ENCODE data around the gene NFKBIB. TPM values are rescaled to one million over a fixed set of nuclear protein-coding genes. Genes with fewer than 3 reads are reported as not detected.
A peak's percentile ranks its signal among the peaks of the same experiment; 100 is the strongest.
"Not testable (repeated sequence)": the region's sequence is repeated elsewhere in the genome, so short reads cannot be mapped to it uniquely, and the experiment has no call there.

The NFKBIB gene
- total and polyA plus RNA-seq, 9 donors, result 8.3 to 11.6 (median 11.0) TPM

GRCh38 chr19:38873400-38873799 lies 26.4 kb upstream of the NFKBIB start:
- not testable (repeated sequence) for H3K4me3 ChIP-seq (ENCODE audit: low read length); H3K36me3 ChIP-seq (ENCODE audit: control insufficient read depth, insufficient read depth, low read length); H3K27me3 ChIP-seq (ENCODE audit: control insufficient read depth, insufficient read depth, low read length); H3K9me3 ChIP-seq (replicated peaks; ENCODE audit: control insufficient read depth, low read depth, low read length); DNase-seq
- 69% methylated on average over 8 of the region's 10 CpGs for WGBS (ENCODE audit: insufficient coverage)
- peaks cover 56% of the 10 kb centered on the region for H3K4me1 ChIP-seq (ENCODE audit: control insufficient read depth, insufficient read depth, low read length)
- H3K27ac ChIP-seq (ENCODE audit: low read length), result peak overlapping the region; percentile 48

GRCh38 chr19:38875656-38876395 lies 23.9 kb upstream of the NFKBIB start:
- no peaks in the 10 kb centered on the region for H3K27me3 ChIP-seq (ENCODE audit: control insufficient read depth, insufficient read depth, low read length)
- peak overlapping the region; percentile 52 for H3K27ac ChIP-seq (ENCODE audit: low read length)
- no peak overlapping the region for H3K4me3 ChIP-seq (ENCODE audit: low read length)
- no peaks in the 10 kb centered on the region for H3K9me3 ChIP-seq (replicated peaks; ENCODE audit: control insufficient read depth, low read depth, low read length)
- peaks cover 19% of the 10 kb centered on the region for H3K36me3 ChIP-seq (ENCODE audit: control insufficient read depth, insufficient read depth, low read length)
- WGBS (ENCODE audit: insufficient coverage), result 31% methylated on average over 3 of the region's 6 CpGs
- peak; percentile 60 for DNase-seq
- peaks cover 61% of the 10 kb centered on the region for H3K4me1 ChIP-seq (ENCODE audit: control insufficient read depth, insufficient read depth, low read length)

DNA sequence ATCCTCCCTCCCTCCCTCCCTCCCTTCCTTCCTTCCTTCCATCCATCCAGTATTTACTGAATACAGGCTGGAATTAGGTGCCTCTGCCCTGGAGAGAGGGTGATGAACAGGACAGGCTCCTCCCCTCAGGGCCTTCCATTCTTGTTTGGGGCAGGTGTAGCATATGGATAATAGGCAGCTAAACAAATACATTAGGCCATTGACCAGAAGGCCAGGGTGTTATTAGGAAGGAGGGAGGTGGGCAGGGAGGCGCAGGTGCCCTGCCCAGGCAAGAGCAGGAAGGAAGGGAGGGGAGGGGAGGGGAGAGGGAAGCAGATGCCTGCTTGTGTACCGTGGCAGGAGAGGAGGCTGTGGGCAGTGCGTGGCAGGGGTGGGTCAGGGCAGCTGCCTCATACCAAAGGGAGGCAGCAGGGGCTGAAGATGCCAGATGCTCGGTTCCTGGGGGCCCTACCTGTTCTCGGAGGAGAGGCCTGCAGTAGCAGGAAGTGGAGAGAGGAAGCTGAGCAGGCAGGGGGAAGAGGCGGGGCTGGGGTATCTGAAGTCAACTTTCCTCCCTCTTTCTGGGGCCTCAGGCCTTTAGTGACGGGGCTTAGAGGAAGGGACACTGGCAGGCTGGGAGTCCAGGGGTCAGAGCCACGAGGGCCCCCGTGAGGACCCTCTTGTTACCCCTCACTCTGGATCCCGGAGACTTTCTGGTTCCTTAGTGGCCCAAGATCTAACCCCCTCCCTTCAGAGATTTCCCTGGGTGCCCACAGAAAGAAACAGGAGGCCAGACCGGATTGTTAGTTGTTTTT lies 21.8 kb upstream of the NFKBIB start, which contains the start of gene RINL:
RINL (minus strand) TSS at position 495 of the 794 bp plus-strand sequence. CDS start 1,533 bp downstream, outside the sequence.
- 25% methylated on average over 5 of the region's 11 CpGs for WGBS (ENCODE audit: insufficient coverage)
- DNase-seq, result no peak
- Histone ChIP-seq H3K27me3 (ENCODE audit: control insufficient read depth, insufficient read depth, low read length) (no peaks in the 10 kb centered on the region), H3K9me3 (replicated peaks; ENCODE audit: control insufficient read depth, low read depth, low read length) (no peaks in the 10 kb centered on the region), H3K4me3 (ENCODE audit: low read length) (no peak within 1 kb of the TSS), H3K4me1 (ENCODE audit: control insufficient read depth, insufficient read depth, low read length) (peaks cover 76% of the 10 kb centered on the region), H3K27ac (ENCODE audit: low read length) (peak within 1 kb of the TSS; percentile 79), H3K36me3 (ENCODE audit: control insufficient read depth, insufficient read depth, low read length) (peaks cover 32% of the 10 kb centered on the region)

GRCh38 chr19:38878575-38879399 lies 21.0 kb upstream of the NFKBIB start:
- peak overlapping the region; percentile 79 for H3K27ac ChIP-seq (ENCODE audit: low read length)
- H3K4me3 ChIP-seq (ENCODE audit: low read length), result no peak overlapping the region
- H3K9me3 ChIP-seq (replicated peaks; ENCODE audit: control insufficient read depth, low read depth, low read length), result no peaks in the 10 kb centered on the region
- H3K27me3 ChIP-seq (ENCODE audit: control insufficient read depth, insufficient read depth, low read length), result no peaks in the 10 kb centered on the region
- WGBS (ENCODE audit: insufficient coverage), result 54% methylated on average over 4 of the region's 16 CpGs
- no peak for DNase-seq
- peaks cover 38% of the 10 kb centered on the region for H3K36me3 ChIP-seq (ENCODE audit: control insufficient read depth, insufficient read depth, low read length)
- H3K4me1 ChIP-seq (ENCODE audit: control insufficient read depth, insufficient read depth, low read length), result peaks cover 76% of the 10 kb centered on the region

- WGBS (ENCODE audit: insufficient coverage), result 78% methylated on average over 9 of the region's 11 CpGs
- Histone ChIP-seq H3K27ac (ENCODE audit: low read length) (peak overlapping the region; percentile 35), H3K9me3 (replicated peaks; ENCODE audit: control insufficient read depth, low read depth, low read length) (no peaks in the 10 kb centered on the region), H3K4me1 (ENCODE audit: control insufficient read depth, insufficient read depth, low read length) (peaks cover 73% of the 10 kb centered on the region), H3K36me3 (ENCODE audit: control insufficient read depth, insufficient read depth, low read length) (peaks cover 38% of the 10 kb centered on the region), H3K4me3 (ENCODE audit: low read length) (no peak overlapping the region), H3K27me3 (ENCODE audit: control insufficient read depth, insufficient read depth, low read length) (no peaks in the 10 kb centered on the region)
- no peak for DNase-seq
Observed at GRCh38 chr19:38879400-38879751, 20.4 kb upstream of the NFKBIB start.

- Histone ChIP-seq H3K9me3 (replicated peaks; ENCODE audit: control insufficient read depth, low read depth, low read length) (no peaks in the 10 kb centered on the region), H3K27me3 (ENCODE audit: control insufficient read depth, insufficient read depth, low read length) (no peaks in the 10 kb centered on the region), H3K27ac (ENCODE audit: low read length) (no peak overlapping the region), H3K4me3 (ENCODE audit: low read length) (no peak overlapping the region), H3K36me3 (ENCODE audit: control insufficient read depth, insufficient read depth, low read length) (peaks cover 42% of the 10 kb centered on the region), H3K4me1 (ENCODE audit: control insufficient read depth, insufficient read depth, low read length) (peaks cover 79% of the 10 kb centered on the region)
- DNase-seq, result no peak
- 87% methylated on average over 13 of the region's 19 CpGs for WGBS (ENCODE audit: insufficient coverage)
Observed at GRCh38 chr19:38880076-38880881, 19.5 kb upstream of the NFKBIB start.

GRCh38 chr19:38880882-38881609 lies 18.7 kb upstream of the NFKBIB start:
- DNase-seq, result no peak
- Histone ChIP-seq H3K9me3 (replicated peaks; ENCODE audit: control insufficient read depth, low read depth, low read length) (no peaks in the 10 kb centered on the region), H3K36me3 (ENCODE audit: control insufficient read depth, insufficient read depth, low read length) (peaks cover 42% of the 10 kb centered on the region), H3K27ac (ENCODE audit: low read length) (no peak overlapping the region), H3K4me3 (ENCODE audit: low read length) (no peak overlapping the region), H3K27me3 (ENCODE audit: control insufficient read depth, insufficient read depth, low read length) (no peaks in the 10 kb centered on the region), H3K4me1 (ENCODE audit: control insufficient read depth, insufficient read depth, low read length) (peaks cover 80% of the 10 kb centered on the region)
- 81% methylated on average over 13 of the region's 19 CpGs for WGBS (ENCODE audit: insufficient coverage)

DNA sequence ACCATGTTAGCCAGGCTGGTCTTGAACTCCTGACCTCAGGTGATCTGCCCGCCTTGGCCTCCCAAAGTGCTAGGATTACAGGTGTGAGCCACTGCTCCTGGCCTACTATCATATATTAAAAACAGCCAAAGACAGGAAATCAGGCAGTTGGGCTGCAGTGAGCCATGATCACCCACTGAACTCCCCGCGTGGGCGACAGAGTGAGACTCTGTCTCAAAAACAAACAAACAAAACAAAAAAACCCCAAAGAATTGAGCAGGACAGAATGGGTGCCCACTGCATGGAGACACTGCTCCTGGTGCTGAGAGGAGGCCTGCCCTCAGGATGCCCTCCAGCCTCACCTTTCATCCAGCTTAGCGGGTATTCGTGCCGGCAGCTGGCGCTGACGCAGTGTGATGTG lies 16.5 kb upstream of the NFKBIB start:
- 89% methylated on average over 5 of the region's 9 CpGs for WGBS (ENCODE audit: insufficient coverage)
- DNase-seq, result no peak
- no peaks in the 10 kb centered on the region for H3K9me3 ChIP-seq (replicated peaks; ENCODE audit: control insufficient read depth, low read depth, low read length)
- peaks cover 70% of the 10 kb centered on the region for H3K4me1 ChIP-seq (ENCODE audit: control insufficient read depth, insufficient read depth, low read length)
- no peaks in the 10 kb centered on the region for H3K27me3 ChIP-seq (ENCODE audit: control insufficient read depth, insufficient read depth, low read length)
- H3K27ac ChIP-seq (ENCODE audit: low read length), result peak overlapping the region; percentile 55
- H3K4me3 ChIP-seq (ENCODE audit: low read length), result no peak overlapping the region
- peaks cover 56% of the 10 kb centered on the region for H3K36me3 ChIP-seq (ENCODE audit: control insufficient read depth, insufficient read depth, low read length)

GRCh38 chr19:38884691-38885090 lies 15.1 kb upstream of the NFKBIB start:
- Histone ChIP-seq H3K4me1 (ENCODE audit: control insufficient read depth, insufficient read depth, low read length) (peaks cover 58% of the 10 kb centered on the region), H3K36me3 (ENCODE audit: control insufficient read depth, insufficient read depth, low read length) (peaks cover 58% of the 10 kb centered on the region), H3K27ac (ENCODE audit: low read length) (peak overlapping the region; percentile 89)
- not testable (repeated sequence) for DNase-seq; H3K4me3 ChIP-seq (ENCODE audit: low read length); H3K9me3 ChIP-seq (replicated peaks; ENCODE audit: control insufficient read depth, low read depth, low read length); H3K27me3 ChIP-seq (ENCODE audit: control insufficient read depth, insufficient read depth, low read length)
- WGBS (ENCODE audit: insufficient coverage), result 100% methylated on average over 1 of the region's 3 CpGs
